GM23338 (cell line): ENCODE results near the gene ANKRD2.

Experiments
- CREB1 ChIP-seq: fragments of 250-450 bp; sonication (Bioruptor Pico); IDR thresholded peaks from 2 replicates; pipeline ENCODE4 v1.5.0; 2020; ENCODE audit warnings: low read depth, mild to moderate bottlenecking, moderate library complexity
- CTCF ChIP-seq, 2 experiments: fragments of 200-600 bp in 1 of 2; sonication (generic) in 1 of 2; conservative IDR thresholded peaks; 2 replicates each; pipeline versions ENCODE4 v1.5.1 to v1.6.1; 2016 to 2017; ENCODE audit warnings: antibody characterized with exemption in 2 of 2, low read depth in 2 of 2, mild to moderate bottlenecking in 2 of 2, moderate library complexity in 1 of 2
- EZH2 ChIP-seq: fragments of 200-600 bp; sonication (generic); IDR thresholded peaks from one replicate; pipeline ENCODE4 v1.8.0; 2017; ENCODE audit warnings: antibody characterized with exemption, mild to moderate bottlenecking, low read depth; ENCODE audit not compliant: unreplicated experiment
- POLR2AphosphoS5 ChIP-seq: IDR thresholded peaks from 2 replicates; pipeline ENCODE4 v1.6.1; 2016; ENCODE audit warnings: antibody characterized with exemption, low read depth
- REST ChIP-seq: IDR thresholded peaks from one replicate; pipeline ENCODE4 v1.6.1; 2018; ENCODE audit warnings: antibody characterized with exemption; ENCODE audit not compliant: unreplicated experiment
- ZNF114 ChIP-seq: fragments of 250-450 bp; sonication (Bioruptor Pico); IDR thresholded peaks from 2 replicates; pipeline ENCODE4 v1.5.0; 2020; ENCODE audit warnings: mild to moderate bottlenecking, moderate library complexity
- ZNF331 ChIP-seq: fragments of 250-450 bp; sonication (Bioruptor Pico); IDR thresholded peaks from 2 replicates; pipeline ENCODE4 v1.5.0; 2020; ENCODE audit warnings: low read depth, mild to moderate bottlenecking, moderate library complexity

DNA sequence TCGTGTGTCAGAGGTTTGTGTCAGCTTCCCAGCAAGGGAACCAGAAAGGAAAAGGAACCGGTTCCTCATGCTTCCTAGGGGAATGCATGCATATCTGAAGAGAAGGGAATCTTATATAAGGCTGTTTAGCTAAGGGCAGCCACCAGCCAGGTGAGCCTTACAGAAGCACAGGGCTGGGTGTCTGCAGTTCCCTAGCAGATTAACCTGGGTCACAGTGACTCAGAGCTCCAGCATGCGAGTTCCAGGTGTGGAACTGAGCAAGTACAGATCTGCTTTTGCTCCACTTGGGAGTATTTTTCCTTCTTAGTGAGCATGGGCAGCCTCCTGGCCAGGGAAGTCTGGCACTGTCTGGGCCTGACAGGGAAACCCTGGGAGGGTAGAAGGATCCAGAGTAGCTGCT lies 957 bp upstream of the ANKRD2 start:
- TF ChIP-seq CTCF (conservative IDR thresholded peaks at IDR 0.05; ENCODE audit: low read depth in 2 of 2) (no peak), REST (no peak), EZH2 (no peak), CREB1 (no peak), POLR2AphosphoS5 (no peak), ZNF331 (no peak), ZNF114 (no peak)
